Measurements from ENCODE around the gene RELCH.

The RELCH gene

GRCh38 chr18:62262061-62262460 is 75.0 kb downstream of the RELCH start:
- no peaks in the 10 kb centered on the region for H3K27me3 ChIP-seq (ENCODE audit: control insufficient read depth in 1 of 2, insufficient read depth in 2 of 2, low read length in 2 of 2)
- H3K4me3 ChIP-seq (ENCODE audit: low read depth in 1 of 2, low read length in 2 of 2) = no peak overlapping the region
- peaks cover 35% of the 10 kb centered on the region for H3K36me3 ChIP-seq (ENCODE audit: insufficient read depth, low read length)
- no peak overlapping the region for H3K9ac ChIP-seq (ENCODE audit: low read length)
- no peaks in the 10 kb centered on the region for H3K9me3 ChIP-seq (ENCODE audit: low read length)
- no peaks in the 10 kb centered on the region for H3K4me1 ChIP-seq (ENCODE audit: insufficient read depth, low read length)
- H3K27ac ChIP-seq (ENCODE audit: low read depth, low read length) = no peak overlapping the region

- H3K27me3 ChIP-seq (ENCODE audit: control insufficient read depth in 1 of 2, insufficient read depth in 2 of 2, low read length in 2 of 2) = no peaks in the 10 kb centered on the region
- no peaks in the 10 kb centered on the region for H3K4me1 ChIP-seq (ENCODE audit: insufficient read depth, low read length)
- no peak overlapping the region for H3K27ac ChIP-seq (ENCODE audit: low read depth, low read length)
- no peak overlapping the region for H3K4me3 ChIP-seq (ENCODE audit: low read depth in 1 of 2, low read length in 2 of 2)
- no peak overlapping the region for H3K9ac ChIP-seq (ENCODE audit: low read length)
- no peaks in the 10 kb centered on the region for H3K9me3 ChIP-seq (ENCODE audit: low read length)
- H3K36me3 ChIP-seq (ENCODE audit: insufficient read depth, low read length) = peaks cover 22% of the 10 kb centered on the region
Observed at GRCh38 chr18:62264984-62265383, 77.9 kb downstream of the RELCH start.

- no peak overlapping the region for H3K4me3 ChIP-seq (ENCODE audit: low read depth in 1 of 2, low read length in 2 of 2)
- no peak overlapping the region for H3K9ac ChIP-seq (ENCODE audit: low read length)
- no peaks in the 10 kb centered on the region for H3K27me3 ChIP-seq (ENCODE audit: control insufficient read depth in 1 of 2, insufficient read depth in 2 of 2, low read length in 2 of 2)
- no peaks in the 10 kb centered on the region for H3K9me3 ChIP-seq (ENCODE audit: low read length)
- peaks cover 12% of the 10 kb centered on the region for H3K36me3 ChIP-seq (ENCODE audit: insufficient read depth, low read length)
- no peak overlapping the region for H3K27ac ChIP-seq (ENCODE audit: low read depth, low read length)
- H3K4me1 ChIP-seq (ENCODE audit: insufficient read depth, low read length) = peaks cover 12% of the 10 kb centered on the region
Observed at GRCh38 chr18:62277045-62277444, 90.0 kb downstream of the RELCH start.

GRCh38 chr18:62279561-62279960 is 92.5 kb downstream of the RELCH start:
- H3K27me3 ChIP-seq (ENCODE audit: control insufficient read depth in 1 of 2, insufficient read depth in 2 of 2, low read length in 2 of 2) = no peaks in the 10 kb centered on the region
- no peak overlapping the region for H3K27ac ChIP-seq (ENCODE audit: low read depth, low read length)
- peaks cover 12% of the 10 kb centered on the region for H3K4me1 ChIP-seq (ENCODE audit: insufficient read depth, low read length)
- no peak overlapping the region for H3K9ac ChIP-seq (ENCODE audit: low read length)
- H3K36me3 ChIP-seq (ENCODE audit: insufficient read depth, low read length) = peaks cover 14% of the 10 kb centered on the region
- no peak overlapping the region for H3K4me3 ChIP-seq (ENCODE audit: low read depth in 1 of 2, low read length in 2 of 2)
- H3K9me3 ChIP-seq (ENCODE audit: low read length) = no peaks in the 10 kb centered on the region

- Histone ChIP-seq H3K4me1 (ENCODE audit: insufficient read depth, low read length) (peaks cover 12% of the 10 kb centered on the region), H3K27ac (ENCODE audit: low read depth, low read length) (no peak overlapping the region), H3K36me3 (ENCODE audit: insufficient read depth, low read length) (peaks cover 15% of the 10 kb centered on the region), H3K9ac (ENCODE audit: low read length) (no peak overlapping the region), H3K27me3 (ENCODE audit: control insufficient read depth in 1 of 2, insufficient read depth in 2 of 2, low read length in 2 of 2) (no peaks in the 10 kb centered on the region), H3K4me3 (ENCODE audit: low read depth in 1 of 2, low read length in 2 of 2) (no peak overlapping the region), H3K9me3 (ENCODE audit: low read length) (no peaks in the 10 kb centered on the region)
Observed at GRCh38 chr18:62280058-62280457, 93.0 kb downstream of the RELCH start.

GRCh38 chr18:62280786-62281185 is 93.7 kb downstream of the RELCH start:
- Histone ChIP-seq H3K27ac (ENCODE audit: low read depth, low read length) (no peak overlapping the region), H3K27me3 (ENCODE audit: control insufficient read depth in 1 of 2, insufficient read depth in 2 of 2, low read length in 2 of 2) (no peaks in the 10 kb centered on the region), H3K4me3 (ENCODE audit: low read depth in 1 of 2, low read length in 2 of 2) (no peak overlapping the region), H3K9ac (ENCODE audit: low read length) (no peak overlapping the region), H3K36me3 (ENCODE audit: insufficient read depth, low read length) (peaks cover 18% of the 10 kb centered on the region), H3K4me1 (ENCODE audit: insufficient read depth, low read length) (peaks cover 12% of the 10 kb centered on the region), H3K9me3 (ENCODE audit: low read length) (no peaks in the 10 kb centered on the region)

- Histone ChIP-seq H3K4me3 (ENCODE audit: low read depth in 1 of 2, low read length in 2 of 2) (no peak overlapping the region), H3K36me3 (ENCODE audit: insufficient read depth, low read length) (peaks cover 18% of the 10 kb centered on the region), H3K9me3 (ENCODE audit: low read length) (no peaks in the 10 kb centered on the region), H3K9ac (ENCODE audit: low read length) (no peak overlapping the region), H3K27me3 (ENCODE audit: control insufficient read depth in 1 of 2, insufficient read depth in 2 of 2, low read length in 2 of 2) (no peaks in the 10 kb centered on the region), H3K4me1 (ENCODE audit: insufficient read depth, low read length) (peaks cover 12% of the 10 kb centered on the region), H3K27ac (ENCODE audit: low read depth, low read length) (no peak overlapping the region)
Observed at GRCh38 chr18:62281684-62282083, 94.6 kb downstream of the RELCH start.

- Histone ChIP-seq H3K4me1 (ENCODE audit: insufficient read depth, low read length) (peaks cover 12% of the 10 kb centered on the region), H3K27ac (ENCODE audit: low read depth, low read length) (no peak overlapping the region), H3K36me3 (ENCODE audit: insufficient read depth, low read length) (peaks cover 18% of the 10 kb centered on the region), H3K4me3 (ENCODE audit: low read depth in 1 of 2, low read length in 2 of 2) (no peak overlapping the region), H3K9me3 (ENCODE audit: low read length) (no peaks in the 10 kb centered on the region), H3K27me3 (ENCODE audit: control insufficient read depth in 1 of 2, insufficient read depth in 2 of 2, low read length in 2 of 2) (no peaks in the 10 kb centered on the region), H3K9ac (ENCODE audit: low read length) (no peak overlapping the region)
Observed at GRCh38 chr18:62282188-62282629, 95.2 kb downstream of the RELCH start.

- no peaks in the 10 kb centered on the region for H3K9me3 ChIP-seq (ENCODE audit: low read length)
- H3K36me3 ChIP-seq (ENCODE audit: insufficient read depth, low read length) = peaks cover 18% of the 10 kb centered on the region
- no peaks in the 10 kb centered on the region for H3K27me3 ChIP-seq (ENCODE audit: control insufficient read depth in 1 of 2, insufficient read depth in 2 of 2, low read length in 2 of 2)
- no peak overlapping the region for H3K27ac ChIP-seq (ENCODE audit: low read depth, low read length)
- peaks cover 12% of the 10 kb centered on the region for H3K4me1 ChIP-seq (ENCODE audit: insufficient read depth, low read length)
- H3K4me3 ChIP-seq (ENCODE audit: low read depth in 1 of 2, low read length in 2 of 2) = no peak overlapping the region
- H3K9ac ChIP-seq (ENCODE audit: low read length) = no peak overlapping the region
Observed at GRCh38 chr18:62284637-62285036, 97.6 kb downstream of the RELCH start.

- Histone ChIP-seq H3K27me3 (ENCODE audit: control insufficient read depth in 1 of 2, insufficient read depth in 2 of 2, low read length in 2 of 2) (no peaks in the 10 kb centered on the region), H3K36me3 (ENCODE audit: insufficient read depth, low read length) (peaks cover 14% of the 10 kb centered on the region), H3K9me3 (ENCODE audit: low read length) (no peaks in the 10 kb centered on the region), H3K27ac (ENCODE audit: low read depth, low read length) (no peak overlapping the region), H3K4me1 (ENCODE audit: insufficient read depth, low read length) (peaks cover 12% of the 10 kb centered on the region), H3K4me3 (ENCODE audit: low read depth in 1 of 2, low read length in 2 of 2) (no peak overlapping the region), H3K9ac (ENCODE audit: low read length) (no peak overlapping the region)
Observed at GRCh38 chr18:62285281-62285680, 98.2 kb downstream of the RELCH start.

GRCh38 chr18:62287781-62288664 is 101.0 kb downstream of the RELCH start:
- H3K4me1 ChIP-seq (ENCODE audit: insufficient read depth, low read length) = no peaks in the 10 kb centered on the region
- H3K9ac ChIP-seq (ENCODE audit: low read length) = no peak overlapping the region
- peaks cover 23% of the 10 kb centered on the region for H3K36me3 ChIP-seq (ENCODE audit: insufficient read depth, low read length)
- no peak overlapping the region for H3K27ac ChIP-seq (ENCODE audit: low read depth, low read length)
- no peaks in the 10 kb centered on the region for H3K9me3 ChIP-seq (ENCODE audit: low read length)
- H3K4me3 ChIP-seq (ENCODE audit: low read depth in 1 of 2, low read length in 2 of 2) = no peak overlapping the region
- H3K27me3 ChIP-seq (ENCODE audit: control insufficient read depth in 1 of 2, insufficient read depth in 2 of 2, low read length in 2 of 2) = no peaks in the 10 kb centered on the region

GRCh38 chr18:62288665-62289008 is 101.6 kb downstream of the RELCH start:
- H3K9ac ChIP-seq (ENCODE audit: low read length) = no peak overlapping the region
- no peaks in the 10 kb centered on the region for H3K9me3 ChIP-seq (ENCODE audit: low read length)
- no peak overlapping the region for H3K4me3 ChIP-seq (ENCODE audit: low read depth in 1 of 2, low read length in 2 of 2)
- H3K27ac ChIP-seq (ENCODE audit: low read depth, low read length) = no peak overlapping the region
- H3K36me3 ChIP-seq (ENCODE audit: insufficient read depth, low read length) = peaks cover 18% of the 10 kb centered on the region
- no peaks in the 10 kb centered on the region for H3K4me1 ChIP-seq (ENCODE audit: insufficient read depth, low read length)
- no peaks in the 10 kb centered on the region for H3K27me3 ChIP-seq (ENCODE audit: control insufficient read depth in 1 of 2, insufficient read depth in 2 of 2, low read length in 2 of 2)
